AG10803 (cell line): ENCODE data around the gene DCHS2.

Source experiments
- DNase-seq: peaks from one replicate; pipeline ENCODE4 v3.0.0; 2010; ENCODE audit warnings: low read depth
- H3K4me3 ChIP-seq: 2 replicates; pipeline ENCODE4 v1.5.1; 2011; ENCODE audit warnings: mild to moderate bottlenecking, low read length, control low read depth
- CTCF ChIP-seq: conservative IDR thresholded peaks from 2 replicates; pipeline ENCODE4 v1.5.1; 2011; ENCODE audit warnings: mild to moderate bottlenecking, low read length, control low read depth, inconsistent platforms

The DCHS2 gene

GRCh38 chr4:154435895-154436294 lies 55.7 kb downstream of the DCHS2 start:
- TF ChIP-seq CTCF = no peak
- no peak overlapping the region for H3K4me3 ChIP-seq
- DNase-seq = no peak

GRCh38 chr4:154433543-154433942 lies 58.1 kb downstream of the DCHS2 start:
- DNase-seq = no peak
- H3K4me3 ChIP-seq = no peak overlapping the region
- TF ChIP-seq CTCF = no peak

- TF ChIP-seq CTCF = no peak
- H3K4me3 ChIP-seq = no peak overlapping the region
- DNase-seq = no peak
Measured at GRCh38 chr4:154429176-154429575, 62.4 kb downstream of the DCHS2 start.

DNA sequence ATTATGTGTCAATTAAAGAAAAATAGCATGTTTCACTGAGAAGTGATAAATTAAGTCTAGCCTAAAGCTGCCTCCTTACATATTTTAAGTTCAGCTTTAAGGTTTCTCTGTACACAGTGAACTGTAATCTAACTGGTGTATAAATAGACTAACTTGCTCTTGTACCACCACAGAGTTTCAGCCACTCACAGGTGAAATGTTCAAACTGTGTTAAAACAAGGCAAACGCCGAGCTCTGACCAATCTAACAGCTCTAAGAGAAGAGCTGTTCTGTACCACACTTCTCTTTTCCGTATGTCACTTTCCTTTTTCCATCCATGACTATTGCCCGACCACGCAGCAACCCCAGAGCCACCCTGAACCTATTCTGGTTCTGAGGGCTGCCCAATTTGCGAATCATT lies 64.5 kb downstream of the DCHS2 start:
- no peak for DNase-seq
- no peak for TF ChIP-seq CTCF
- H3K4me3 ChIP-seq = no peak overlapping the region

DNA sequence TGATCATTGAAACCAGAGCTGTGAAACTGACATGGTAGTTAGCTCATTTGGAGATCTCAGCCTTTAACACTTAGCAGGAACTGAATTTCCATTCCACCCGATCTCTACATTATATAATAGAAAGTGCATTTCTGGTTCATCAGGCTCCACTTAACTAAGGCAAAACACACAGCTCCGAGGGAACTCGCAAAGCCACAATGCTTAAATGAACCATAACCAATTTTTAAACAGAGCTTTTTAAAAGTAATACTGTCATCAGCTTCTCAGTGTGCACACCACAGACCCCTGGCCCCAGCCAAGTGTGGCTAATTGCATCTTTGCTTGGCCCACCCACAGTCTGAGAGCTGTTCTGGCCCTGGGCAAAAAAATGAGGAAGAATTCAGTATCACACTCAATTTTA lies 66.1 kb downstream of the DCHS2 start:
- no peak overlapping the region for H3K4me3 ChIP-seq
- DNase-seq = no peak
- TF ChIP-seq CTCF = no peak

- TF ChIP-seq CTCF = no peak
- no peak for DNase-seq
- no peak overlapping the region for H3K4me3 ChIP-seq
Measured at GRCh38 chr4:154424810-154425484, 66.7 kb downstream of the DCHS2 start.

DNA sequence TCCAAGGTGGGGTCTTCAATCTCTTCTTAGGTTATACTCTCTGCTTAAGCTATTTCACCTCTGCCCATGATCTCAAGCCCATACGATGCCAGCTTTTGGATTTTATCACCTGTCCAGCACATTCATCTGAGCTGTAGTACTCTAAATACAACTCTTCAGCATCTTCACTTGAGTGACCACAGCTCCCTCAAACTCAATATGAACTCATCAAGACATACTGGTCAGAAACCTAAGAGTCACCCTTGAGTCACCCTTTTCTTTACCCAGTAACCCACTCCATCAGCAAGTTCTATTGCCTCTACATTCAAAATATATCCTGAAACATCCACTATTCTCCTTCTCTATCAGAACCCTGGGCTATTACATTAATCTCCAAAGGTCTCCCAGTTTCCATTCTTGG lies 69.4 kb downstream of the DCHS2 start:
- no peak for DNase-seq
- TF ChIP-seq CTCF = no peak
- H3K4me3 ChIP-seq = no peak overlapping the region
